ENCODE measurements around the gene MTA3.
"Not testable (repeated sequence)": the region's sequence is repeated elsewhere in the genome, so short reads cannot be mapped to it uniquely, and the experiment has no call there.

Gene MTA3

GRCh38 chr2:42568401-42569115 lies at the start of gene MTA3:
Gene MTA3 (plus strand): TSS chr2:42568632. CDS start chr2:42568746, 114 bp downstream.
- peak; percentile 52 for DNase-seq

- DNase-seq = no peak
Observed at GRCh38 chr2:42519624-42520023, 48.8 kb upstream of the MTA3 start.

- DNase-seq = no peak
Observed at GRCh38 chr2:42522035-42522434, 46.4 kb upstream of the MTA3 start.

GRCh38 chr2:42523341-42523740 lies 45.1 kb upstream of the MTA3 start:
- DNase-seq = no peak

GRCh38 chr2:42532397-42532796 lies 36.0 kb upstream of the MTA3 start:
- DNase-seq = no peak

GRCh38 chr2:42537493-42537892 lies 30.9 kb upstream of the MTA3 start:
- no peak for DNase-seq

- DNase-seq = no peak
Observed at GRCh38 chr2:42542871-42543270, 25.6 kb upstream of the MTA3 start.

- no peak for DNase-seq
Observed at GRCh38 chr2:42545023-42545721, 23.3 kb upstream of the MTA3 start.

- no peak for DNase-seq
Observed at GRCh38 chr2:42545841-42546390, 22.5 kb upstream of the MTA3 start.

- no peak for DNase-seq
Observed at GRCh38 chr2:42547014-42547413, 21.4 kb upstream of the MTA3 start.

GRCh38 chr2:42547446-42548295 lies 20.8 kb upstream of the MTA3 start:
- no peak for DNase-seq

- no peak for DNase-seq
Observed at GRCh38 chr2:42550870-42551269, 17.6 kb upstream of the MTA3 start.

- no peak for DNase-seq
Observed at GRCh38 chr2:42554392-42554791, 14.0 kb upstream of the MTA3 start.

GRCh38 chr2:42556315-42556890 lies 12.0 kb upstream of the MTA3 start:
- DNase-seq = peak; percentile 47

GRCh38 chr2:42557306-42557705 lies 11.1 kb upstream of the MTA3 start:
- DNase-seq = no peak

GRCh38 chr2:42558827-42559226 lies 9.6 kb upstream of the MTA3 start:
- no peak for DNase-seq

- not testable (repeated sequence) for DNase-seq
Observed at GRCh38 chr2:42560133-42560532, 8.3 kb upstream of the MTA3 start.

GRCh38 chr2:42560899-42561298 lies 7.5 kb upstream of the MTA3 start:
- DNase-seq = no peak

GRCh38 chr2:42562474-42563144 lies 5.8 kb upstream of the MTA3 start:
- DNase-seq = no peak

- DNase-seq = no peak
Observed at GRCh38 chr2:42566025-42566424, 2.4 kb upstream of the MTA3 start.

GRCh38 chr2:42566837-42567321 lies 1.6 kb upstream of the MTA3 start:
- DNase-seq = no peak

- no peak for DNase-seq
Observed at GRCh38 chr2:42567364-42567763, 1.1 kb upstream of the MTA3 start.

Data from retina (tissue), 1 donor.